CD4-positive, alpha-beta T cell treated with Interleukin-21 for 1 hour (primary cell): ENCODE results near the gene SYPL2.

Source experiments
- DNase-seq: peaks from one replicate; pipeline ENCODE4 v3.0.0-alpha.2; 2020

Gene SYPL2

DNA sequence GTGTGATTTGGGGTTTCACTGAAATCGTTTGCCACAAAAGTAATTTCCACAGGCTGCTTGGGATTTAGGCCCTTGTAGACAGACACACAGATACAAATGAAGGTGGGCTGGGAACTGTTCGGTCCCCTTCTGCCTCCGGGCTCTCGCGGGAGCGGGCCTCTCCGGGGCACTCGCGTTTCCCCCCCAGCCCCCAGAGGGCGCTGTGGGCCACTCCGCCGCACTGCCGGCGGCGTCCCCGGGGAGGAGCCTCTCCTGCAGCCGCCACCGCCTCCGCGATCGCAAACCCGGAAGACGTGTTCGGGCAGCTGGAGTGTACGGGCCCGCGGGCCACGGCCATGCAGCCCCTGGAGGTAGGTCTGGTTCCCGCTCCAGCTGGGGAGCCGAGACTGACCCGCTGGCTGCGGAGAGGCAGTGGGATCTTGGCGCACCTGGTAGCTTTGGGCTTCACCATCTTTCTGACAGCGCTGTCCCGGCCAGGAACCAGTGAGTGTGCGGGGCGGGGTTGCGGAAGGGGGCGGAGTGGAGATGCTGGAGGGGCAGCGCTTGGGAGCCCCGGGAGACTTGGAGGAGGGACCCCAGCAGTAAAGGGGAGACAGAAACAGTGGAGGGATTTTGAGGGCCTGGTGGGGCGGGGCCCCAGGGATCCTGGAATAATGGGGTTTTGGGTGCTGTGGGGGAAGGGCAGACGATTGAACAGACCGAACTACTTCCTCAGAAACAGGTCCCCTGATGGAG is 27.6 kb downstream of the SYPL2 start, which contains the start of gene CYB561D1:
TSS of gene CYB561D1 (plus strand) at position 290 of the 735 bp plus-strand sequence. CDS start at position 336, 46 bp downstream.
- DNase-seq: peak; percentile 87

DNA sequence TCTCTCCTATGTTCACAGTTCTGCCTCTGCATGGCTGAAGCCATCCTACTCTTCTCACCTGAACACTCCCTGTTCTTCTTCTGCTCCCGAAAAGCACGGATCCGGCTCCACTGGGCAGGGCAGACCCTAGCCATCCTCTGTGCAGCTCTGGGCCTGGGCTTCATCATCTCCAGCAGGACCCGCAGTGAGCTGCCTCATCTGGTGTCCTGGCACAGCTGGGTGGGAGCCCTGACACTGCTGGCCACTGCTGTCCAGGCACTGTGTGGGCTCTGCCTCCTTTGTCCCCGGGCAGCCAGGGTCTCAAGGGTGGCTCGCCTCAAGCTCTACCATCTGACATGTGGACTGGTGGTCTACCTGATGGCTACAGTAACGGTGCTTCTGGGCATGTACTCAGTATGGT is 29.4 kb downstream of the SYPL2 start:
- DNase-seq: no peak

DNA sequence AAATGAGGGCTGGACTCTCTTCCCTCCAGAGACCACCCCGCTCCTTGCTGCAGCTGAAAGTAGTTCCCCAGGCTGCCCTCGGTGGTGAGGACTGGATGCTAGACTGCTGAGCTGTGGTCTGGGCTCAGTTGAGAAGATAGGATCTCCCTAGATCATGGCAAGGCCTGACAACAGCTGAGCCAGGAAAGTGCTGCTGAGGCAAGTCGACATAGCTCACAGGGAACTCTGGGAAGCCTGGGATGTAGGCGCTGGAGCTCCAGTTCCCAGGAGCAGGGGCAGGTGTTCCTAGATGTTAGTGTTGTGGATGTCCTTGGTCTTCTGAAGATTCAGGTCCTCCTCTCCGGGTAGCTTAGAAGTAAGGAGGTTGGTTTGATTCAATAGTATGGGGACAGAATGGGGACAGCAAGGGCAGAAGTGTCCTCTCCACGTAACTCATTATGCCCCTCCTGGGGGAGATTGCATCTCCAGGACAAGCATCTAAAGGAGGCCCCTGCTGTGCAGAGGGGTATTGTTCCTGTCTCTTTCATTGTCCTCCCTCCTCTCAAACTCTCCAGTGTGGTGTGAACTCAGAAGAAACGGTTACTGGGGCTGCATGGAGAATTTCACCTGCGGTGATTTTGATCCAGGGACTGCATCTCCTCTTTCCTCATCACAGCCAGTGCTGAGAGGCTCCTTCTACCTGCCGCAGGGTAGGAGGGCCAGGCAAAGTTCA is 31.3 kb downstream of the SYPL2 start:
- no peak for DNase-seq

DNA sequence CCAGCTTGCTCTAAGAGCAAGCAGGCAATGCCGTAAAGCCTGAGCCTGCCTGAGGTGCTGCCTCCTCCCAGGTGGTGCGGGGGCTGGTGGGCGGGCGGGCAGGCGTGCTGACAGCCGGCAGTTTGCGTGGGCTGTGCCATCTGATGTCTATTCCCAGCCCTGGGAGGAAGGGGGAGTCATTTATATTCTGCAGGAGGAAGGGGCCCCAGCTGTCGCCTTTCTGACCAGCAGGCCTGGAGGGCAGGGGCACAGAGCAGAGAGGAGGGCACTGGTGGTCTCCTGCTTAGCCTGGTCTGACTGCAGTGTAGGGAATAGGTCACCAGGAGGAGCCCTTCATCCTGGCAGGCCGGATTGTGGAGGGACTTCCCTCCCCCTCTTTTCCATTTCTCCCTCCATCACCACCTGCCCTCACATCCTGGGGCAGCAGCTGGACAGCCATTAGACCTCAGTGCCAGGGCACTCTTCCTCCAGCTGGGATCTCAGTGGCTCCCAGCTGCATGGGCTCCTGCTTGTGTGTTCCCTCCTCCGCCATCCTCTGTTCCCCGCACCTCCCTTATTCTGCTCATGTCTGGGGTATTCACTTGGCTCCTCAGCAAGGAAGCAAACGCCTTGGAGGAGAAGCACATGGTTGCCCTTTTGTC is 31.9 kb downstream of the SYPL2 start:
- DNase-seq: peak; percentile 40

DNA sequence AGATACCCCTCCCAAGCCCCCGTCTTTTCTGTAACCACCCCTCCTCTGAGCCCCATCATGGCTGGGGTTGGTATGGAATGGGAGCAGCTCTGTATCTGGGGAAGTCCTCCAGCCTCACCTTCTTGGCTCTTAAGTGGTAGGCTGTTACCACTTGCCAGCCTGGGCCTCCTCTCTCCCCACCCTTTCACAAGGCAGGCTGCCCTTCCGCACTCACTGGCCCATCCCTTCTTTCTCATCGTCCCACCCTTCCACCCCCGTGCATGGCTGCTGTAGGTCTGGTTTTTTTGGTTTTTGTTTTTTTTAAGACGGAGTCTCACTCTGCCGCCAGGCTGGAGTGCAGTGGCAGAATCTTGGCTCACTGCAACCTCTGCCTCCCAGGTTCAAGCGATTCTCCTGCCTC is 32.7 kb downstream of the SYPL2 start:
- no peak for DNase-seq

DNA sequence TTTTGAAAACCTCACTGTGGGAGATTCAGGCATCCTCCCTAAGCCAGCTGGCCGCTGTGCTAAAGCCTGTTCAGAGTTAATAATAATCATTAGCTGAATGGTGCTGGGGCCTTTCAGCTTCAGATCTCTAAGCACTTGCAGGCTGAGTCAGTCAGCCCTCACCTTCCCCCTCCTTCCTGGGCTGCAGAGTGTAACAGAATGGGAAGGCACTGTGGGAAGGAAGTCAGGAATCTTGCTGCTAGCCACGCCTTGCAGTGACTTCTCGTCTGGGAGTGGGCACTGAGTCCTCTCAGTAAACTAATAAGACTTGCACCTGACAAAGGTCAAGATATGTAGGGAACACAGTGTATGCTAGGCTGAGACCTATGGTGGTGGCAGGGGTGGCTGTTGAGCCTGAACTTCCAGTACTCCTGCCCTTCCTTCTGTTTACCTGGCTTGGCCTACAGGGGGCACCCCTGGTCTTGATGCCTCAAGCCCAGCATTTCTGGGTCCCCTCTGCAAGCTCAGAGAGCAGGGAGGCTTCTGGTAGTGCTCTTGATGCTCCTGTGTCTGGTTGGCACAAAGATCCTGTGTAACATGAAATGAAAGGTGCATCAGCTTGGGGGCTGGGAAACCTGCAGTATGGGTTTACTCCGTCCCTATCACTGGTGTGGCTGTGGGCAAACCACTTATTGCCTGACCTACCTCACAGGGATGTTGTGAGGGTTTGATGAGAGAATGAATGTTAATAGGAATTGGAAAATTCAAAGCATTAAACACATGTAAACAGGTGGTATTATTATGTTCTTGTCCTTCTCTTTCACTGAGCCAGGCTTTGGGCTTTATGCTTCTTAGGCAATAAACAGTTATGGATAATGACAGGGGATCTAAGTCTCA is 33.6 kb downstream of the SYPL2 start:
- peak; percentile 70 for DNase-seq

DNA sequence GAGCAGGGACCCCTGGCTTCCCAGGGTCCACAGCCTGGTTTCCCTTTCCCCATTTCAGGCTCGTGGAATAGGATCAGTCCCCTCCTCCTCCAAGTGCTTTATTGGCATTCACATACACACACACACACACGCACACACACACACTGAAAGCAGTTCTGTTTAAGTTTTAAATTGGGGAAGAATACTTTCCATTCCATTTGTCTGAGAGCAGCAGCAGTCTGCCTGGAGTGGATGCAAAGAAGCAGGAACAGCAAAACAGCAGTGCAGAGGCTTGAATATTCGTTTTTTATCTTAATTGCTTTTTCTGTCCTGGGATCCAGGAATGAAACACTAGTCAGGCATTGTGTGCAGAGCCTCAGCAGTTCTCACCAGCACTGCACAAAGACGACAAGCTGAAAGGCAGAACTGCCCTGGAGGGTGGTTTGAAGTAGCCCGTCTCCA is 34.6 kb downstream of the SYPL2 start:
- no peak for DNase-seq

DNA sequence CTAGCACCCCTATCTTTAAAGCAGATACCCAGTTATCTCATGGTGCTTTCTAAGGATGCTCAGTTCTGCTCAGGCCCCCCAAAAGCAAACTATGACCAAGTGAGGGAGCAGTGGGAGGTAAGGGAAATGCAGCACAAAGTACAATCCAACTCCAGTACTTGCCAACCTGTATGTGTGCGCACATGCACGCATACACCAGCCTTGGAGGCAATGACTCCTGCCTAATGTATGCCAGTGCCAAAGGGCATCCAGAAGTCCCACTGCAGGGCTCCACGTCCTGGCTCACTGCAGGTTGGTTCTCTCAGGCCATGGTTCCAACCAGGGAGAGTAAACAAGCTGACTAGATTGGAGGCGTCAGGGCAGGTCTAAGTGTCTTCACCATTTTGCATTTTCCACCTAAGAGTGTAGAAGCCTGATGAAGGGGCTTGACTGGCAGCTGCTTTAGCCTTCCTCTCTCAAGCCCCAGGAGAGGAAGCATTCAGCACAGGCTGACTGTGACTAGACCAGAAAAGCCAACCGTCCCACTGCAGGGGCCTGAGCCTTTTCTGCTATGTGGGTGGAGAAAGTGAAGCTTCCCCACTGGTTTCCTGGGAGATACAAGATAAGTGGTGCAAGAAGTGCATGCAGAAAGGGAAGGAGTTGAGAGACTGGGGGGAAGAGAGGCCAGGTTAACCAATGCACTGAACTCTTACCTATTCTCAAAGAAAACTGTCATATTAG is 35.5 kb downstream of the SYPL2 start:
- DNase-seq: no peak

DNA sequence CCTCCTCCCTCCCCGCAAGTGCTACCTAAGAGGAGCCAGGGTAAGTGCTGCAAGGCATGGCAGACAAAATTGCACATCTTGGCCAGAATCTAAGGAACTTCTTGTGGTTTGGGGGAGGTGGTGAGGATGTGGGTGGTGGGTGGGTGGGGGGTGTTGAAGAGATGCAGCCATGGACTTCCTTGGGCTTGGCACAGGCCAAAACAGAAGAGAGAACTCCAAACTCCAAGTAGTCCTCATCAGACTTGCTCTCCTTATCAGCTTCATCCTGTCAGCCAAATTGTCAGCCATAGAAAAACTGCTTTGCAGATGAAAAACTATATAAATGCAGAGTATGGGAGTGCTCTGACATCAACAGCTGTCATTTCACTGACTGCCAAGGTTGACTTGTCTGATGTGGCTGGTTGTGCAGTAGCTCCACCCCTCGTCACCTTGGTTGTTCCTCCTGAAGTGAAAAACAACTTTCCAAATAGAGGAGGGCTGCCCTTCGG is 36.1 kb downstream of the SYPL2 start:
- DNase-seq: peak; percentile 80

DNA sequence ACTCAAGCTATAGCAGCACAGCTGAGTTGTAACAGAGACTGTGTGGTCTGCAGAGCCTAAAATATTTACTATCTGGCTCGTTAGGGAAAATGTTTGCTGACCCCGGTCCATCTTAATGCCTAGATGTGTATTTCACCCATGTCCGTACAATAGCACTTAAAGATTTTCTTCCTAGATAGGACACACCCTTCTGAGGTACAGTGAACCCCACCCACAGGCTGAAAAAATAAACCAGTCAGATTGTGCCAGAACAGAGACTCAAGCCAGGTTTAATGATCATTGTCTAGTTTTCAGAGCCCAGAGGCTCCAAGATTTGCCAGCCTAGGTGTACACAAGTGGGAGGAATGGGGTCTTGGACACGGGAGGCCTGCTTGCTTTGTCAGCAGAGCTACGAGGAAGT is 37.6 kb downstream of the SYPL2 start:
- peak; percentile 29 for DNase-seq

DNA sequence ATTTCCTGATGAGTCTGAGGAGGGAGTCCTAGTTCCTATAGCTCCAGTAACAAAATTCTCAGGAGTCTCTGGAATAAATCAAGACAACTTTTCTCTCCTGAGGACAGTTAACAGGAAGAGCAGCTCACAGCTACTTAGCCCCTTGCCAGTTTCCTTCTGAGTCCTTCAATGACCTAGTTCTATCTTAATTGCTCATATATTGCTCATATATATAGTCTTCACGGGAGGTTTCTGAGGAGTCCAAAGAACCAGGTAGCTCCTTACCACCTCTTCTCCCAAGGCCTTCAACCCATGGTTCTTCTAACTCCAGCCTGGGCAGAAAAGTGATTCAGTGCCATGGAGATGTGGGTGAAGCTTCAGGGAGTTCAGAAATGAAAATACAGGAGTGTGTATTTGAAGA is 38.6 kb downstream of the SYPL2 start:
- DNase-seq: no peak

DNA sequence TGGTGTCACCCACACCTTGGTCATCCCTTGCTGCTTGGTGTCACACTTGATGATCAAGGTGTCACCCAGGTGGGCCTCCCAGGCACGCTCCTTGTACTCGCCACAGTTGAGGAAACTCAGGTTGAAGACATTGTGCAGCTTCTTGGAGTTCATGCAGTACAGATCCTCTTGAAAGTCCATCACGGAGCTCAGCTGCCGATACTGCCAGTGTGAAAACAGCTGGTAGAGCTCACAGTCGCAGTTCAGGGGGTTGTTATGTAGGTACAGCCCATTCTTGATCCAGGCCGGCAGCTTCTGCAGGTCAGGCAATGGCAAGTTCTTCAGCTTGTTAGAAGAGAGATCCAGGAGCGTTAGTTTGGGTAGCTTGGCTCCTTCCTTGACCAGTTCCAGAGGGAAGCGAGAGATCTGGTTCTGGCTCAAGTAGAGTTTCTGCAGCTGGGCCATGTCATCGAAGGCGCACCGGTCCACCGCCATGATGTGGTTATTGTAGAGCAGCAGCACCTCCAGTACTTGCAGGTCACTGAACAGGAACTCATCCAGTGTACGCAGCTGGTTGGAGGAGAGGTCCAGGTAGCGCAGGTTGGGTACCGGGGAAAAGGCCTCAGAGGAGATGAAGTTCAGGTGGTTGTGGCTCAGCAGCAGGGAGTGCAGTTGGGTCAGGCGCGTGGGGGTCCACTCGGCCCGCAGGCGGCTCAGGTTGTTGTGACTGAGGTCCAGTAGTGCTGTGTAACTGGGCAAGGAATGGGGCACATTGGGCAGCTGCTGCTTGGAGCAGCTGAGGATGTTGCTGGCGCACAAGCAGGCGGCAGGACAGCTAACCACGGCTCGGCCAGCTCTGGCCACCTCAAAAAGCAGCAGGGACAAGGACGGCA is 41.9 kb downstream of the SYPL2 start:
- no peak for DNase-seq

DNA sequence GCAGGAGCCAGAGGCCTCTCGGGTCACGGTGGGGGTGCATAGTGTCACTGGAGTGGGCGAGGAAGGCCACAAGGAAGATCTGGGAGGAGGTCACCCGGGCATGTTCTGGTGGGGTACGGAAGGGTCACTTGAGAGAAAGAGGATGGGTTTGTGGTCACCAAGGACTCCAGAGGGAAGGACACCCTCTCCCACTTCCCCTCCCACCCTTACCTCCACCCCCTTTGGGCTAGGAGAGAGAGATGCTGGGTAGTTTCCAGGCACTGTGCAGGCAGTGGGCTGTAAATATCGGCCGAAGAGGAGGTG is 42.5 kb downstream of the SYPL2 start:
- DNase-seq: no peak

DNA sequence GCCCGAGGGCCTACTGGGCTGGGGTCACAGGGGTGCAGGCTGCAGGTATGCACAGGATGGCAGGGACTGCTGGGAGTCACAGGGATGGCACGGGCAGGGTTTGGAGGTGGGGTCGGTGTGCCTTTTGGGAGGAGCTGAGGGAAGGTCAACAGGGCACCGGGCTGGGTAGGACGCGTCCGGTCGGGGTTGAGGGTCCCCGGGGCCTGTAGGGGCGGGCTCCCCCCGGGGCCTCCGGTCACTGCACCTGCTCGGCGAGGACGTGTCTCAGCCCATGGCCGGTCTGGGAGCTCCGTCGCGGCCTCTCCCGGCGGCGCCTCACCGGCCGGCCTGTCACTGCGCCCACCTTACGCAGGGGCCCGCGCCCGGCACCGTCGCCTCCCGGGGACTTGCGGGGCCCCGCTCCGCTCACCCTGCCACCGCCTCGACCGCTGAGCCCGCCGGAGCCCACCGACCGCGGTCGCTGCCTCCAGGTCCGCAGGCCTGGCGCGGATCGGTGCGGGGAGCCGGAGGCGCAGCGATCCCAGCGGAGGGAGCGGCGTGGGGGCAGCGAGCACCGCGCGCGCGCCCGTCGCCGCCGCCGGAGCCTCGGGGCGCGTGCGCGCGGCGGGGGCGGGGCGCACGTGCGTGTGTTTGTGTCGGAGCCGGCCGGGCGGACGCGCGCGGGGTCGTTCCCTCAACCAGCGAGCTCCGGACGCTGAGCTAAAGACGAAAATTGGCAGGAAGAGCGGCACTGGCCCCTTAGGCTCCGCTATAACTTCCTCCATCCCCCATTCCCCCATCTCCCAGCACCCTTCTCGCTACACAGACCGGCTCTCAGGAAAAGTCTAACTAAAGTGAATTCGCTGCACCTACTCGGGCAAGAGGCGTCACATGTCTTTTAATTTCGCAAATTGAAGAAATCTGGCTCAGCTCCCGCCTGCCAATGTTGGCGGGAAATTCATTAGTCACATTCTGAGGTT is 43.1 kb downstream of the SYPL2 start, which contains the start of gene AMIGO1:
TSS of gene AMIGO1 (minus strand) at position 552 of the 959 bp plus-strand sequence. CDS start 815 bp downstream, outside the sequence.
- peak; percentile 65 for DNase-seq

DNA sequence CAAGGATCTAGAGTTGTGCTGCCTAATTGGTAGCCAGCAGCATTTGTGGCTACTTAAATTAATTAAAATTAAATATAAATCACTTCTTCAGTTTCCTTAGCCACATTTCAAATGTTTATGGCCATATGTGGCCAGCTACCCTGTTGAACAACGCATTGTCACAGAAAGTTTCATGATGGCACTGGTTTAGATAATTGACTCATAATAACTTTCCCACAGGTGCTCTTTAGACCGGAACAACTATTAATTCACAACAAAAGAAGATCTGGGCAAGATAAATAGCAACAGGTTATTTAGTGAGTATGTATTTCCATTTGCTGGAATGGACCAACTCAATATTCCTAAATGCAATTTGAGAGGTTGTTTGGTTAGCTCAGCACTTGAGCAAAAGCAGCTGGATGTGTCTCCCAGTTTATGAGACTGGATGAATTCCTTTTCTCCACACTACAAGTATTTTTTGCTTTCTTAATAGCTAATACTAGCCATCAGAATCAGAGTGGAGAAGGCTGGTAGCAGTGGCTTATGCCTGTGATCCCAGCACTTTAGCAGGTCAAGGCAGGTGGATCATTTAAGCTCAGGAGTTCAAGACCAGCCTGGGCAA is 46.9 kb downstream of the SYPL2 start:
- DNase-seq: no peak

DNA sequence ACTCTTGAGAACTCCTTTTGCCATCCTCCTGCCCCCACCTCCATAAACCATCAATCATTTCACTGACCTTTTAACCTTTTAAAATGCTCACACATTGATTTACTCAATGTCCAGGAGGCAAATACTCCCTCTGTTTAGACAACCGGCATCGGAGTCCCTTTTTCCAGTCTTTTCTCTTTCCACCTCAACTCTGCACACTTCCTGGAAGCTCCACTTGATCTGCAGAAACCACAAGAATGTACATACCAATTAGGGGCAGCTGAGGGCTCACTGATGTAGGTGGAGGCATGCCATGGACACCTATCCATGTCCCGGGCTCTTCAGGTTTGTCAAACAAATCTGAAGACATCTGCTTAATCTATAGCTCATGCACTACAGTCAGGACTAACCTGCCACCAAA is 48.5 kb downstream of the SYPL2 start:
- no peak for DNase-seq

DNA sequence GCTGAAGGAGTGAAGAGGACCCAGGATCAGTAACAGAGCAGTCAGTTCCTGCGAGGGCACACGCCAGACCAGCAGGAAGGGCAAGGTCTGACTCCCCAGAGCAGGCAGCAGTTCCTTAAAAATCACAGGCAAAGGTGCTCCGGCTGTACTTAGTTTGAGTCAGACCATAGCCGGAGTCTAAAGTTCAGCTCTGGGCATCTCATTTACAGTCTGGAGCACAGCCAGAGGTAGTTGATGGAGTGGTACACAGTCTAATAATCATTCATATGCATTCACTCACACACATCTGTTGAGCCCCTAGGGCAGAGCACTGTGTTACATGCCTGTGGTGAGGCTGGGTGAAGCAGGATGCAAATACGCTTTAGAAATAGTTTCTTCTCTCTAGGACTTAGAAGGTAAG is 50.5 kb downstream of the SYPL2 start:
- DNase-seq: no peak

DNA sequence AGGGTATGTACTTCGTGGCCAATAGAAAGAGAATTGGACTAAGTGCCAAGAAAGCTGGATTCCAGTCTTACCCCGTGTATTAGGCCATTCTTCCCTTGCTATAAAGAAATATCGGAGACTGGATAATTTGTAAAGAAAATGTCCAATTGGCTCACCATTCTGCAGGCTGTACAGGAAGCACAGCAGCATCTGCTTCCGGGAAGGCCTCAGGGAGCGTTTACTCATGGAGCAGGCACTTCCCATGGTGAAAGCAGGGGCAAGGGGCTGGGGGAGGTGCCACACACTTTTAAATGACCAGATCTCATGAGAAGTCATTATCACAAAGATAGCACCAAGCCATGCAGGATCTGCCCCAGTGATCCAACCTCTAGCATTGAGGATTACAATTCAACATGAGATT is 51.0 kb downstream of the SYPL2 start:
- DNase-seq: no peak
